Measurements from ENCODE around the gene DDAH1. TPM values are rescaled to one million over a fixed set of nuclear protein-coding genes. Genes with fewer than 3 reads are reported as not detected.
"Not testable (repeated sequence)": the region's sequence is repeated elsewhere in the genome, so short reads cannot be mapped to it uniquely, and the experiment has no call there.

Gene DDAH1
- total RNA-seq, 1 donor from 2014 or later = 10.3 TPM

- DNase-seq (ENCODE audit: extremely low spot score in 2 of 2) = no peak
- no peak overlapping the region for H3K4me3 ChIP-seq
- intact Hi-C loops (cut with DNase I) = no loop called here
These were observed 8.4 kb upstream of the DDAH1 start for GRCh38 chr1:85473390-85473789.

GRCh38 chr1:85471558-85471957 lies 6.6 kb upstream of the DDAH1 start:
- Histone ChIP-seq H3K27ac (no peak overlapping the region), H3K9me3 (no peaks in the 10 kb centered on the region), H3K36me3 (no peaks in the 10 kb centered on the region), H3K27me3 (no peaks in the 10 kb centered on the region), H3K4me3 (no peak overlapping the region), H3K4me1 (no peaks in the 10 kb centered on the region)
- TF ChIP-seq POLR2A (IDR thresholded peaks at IDR 0.05) (no peak), CTCF (IDR thresholded peaks at IDR 0.05) (no peak), POLR2AphosphoS5 (IDR thresholded peaks at IDR 0.05; ENCODE audit: insufficient read depth in 1 of 2, low read depth in 1 of 2) (no peak)
- DNase-seq (ENCODE audit: extremely low spot score in 2 of 2) = no peak
- intact Hi-C loops (cut with DNase I) = no loop called here

More at GRCh38 chr1:85473390-85473789, 8.4 kb upstream of the DDAH1 start:
- Histone ChIP-seq H3K36me3 (no peaks in the 10 kb centered on the region), H3K27me3 (no peaks in the 10 kb centered on the region), H3K9me3 (no peaks in the 10 kb centered on the region), H3K4me1 (no peaks in the 10 kb centered on the region), H3K27ac (no peak overlapping the region)
- no peak for TF ChIP-seq POLR2AphosphoS5 (IDR thresholded peaks at IDR 0.05; ENCODE audit: insufficient read depth in 1 of 2, low read depth in 1 of 2)
- TF ChIP-seq CTCF (IDR thresholded peaks at IDR 0.05) = no peak
- no peak for TF ChIP-seq POLR2A (IDR thresholded peaks at IDR 0.05)

GRCh38 chr1:85470130-85470529 lies 5.2 kb upstream of the DDAH1 start:
- H3K9me3 ChIP-seq = not testable (repeated sequence)

GRCh38 chr1:85467929-85468540 lies 3.1 kb upstream of the DDAH1 start:
- H3K27me3 ChIP-seq = no peaks in the 10 kb centered on the region
- peaks cover 17% of the 10 kb centered on the region for H3K4me1 ChIP-seq
- H3K9me3 ChIP-seq = no peaks in the 10 kb centered on the region
- H3K4me3 ChIP-seq = no peak overlapping the region
- intact Hi-C loops (cut with DNase I) = loop anchor here (10.0 kb wide), 1 partner anchor 107 kb away; no protein-coding TSS in a partner anchor
- H3K36me3 ChIP-seq = no peaks in the 10 kb centered on the region
- no peak for TF ChIP-seq POLR2A (IDR thresholded peaks at IDR 0.05)
- no peak for TF ChIP-seq CTCF (IDR thresholded peaks at IDR 0.05)
- no peak for TF ChIP-seq POLR2AphosphoS5 (IDR thresholded peaks at IDR 0.05; ENCODE audit: insufficient read depth in 1 of 2, low read depth in 1 of 2)
- no peak overlapping the region for H3K27ac ChIP-seq
- DNase-seq (ENCODE audit: extremely low spot score in 2 of 2) = no peak

More at GRCh38 chr1:85470130-85470529, 5.2 kb upstream of the DDAH1 start:
- H3K4me3 ChIP-seq; H3K27ac ChIP-seq; H3K27me3 ChIP-seq; H3K36me3 ChIP-seq; H3K4me1 ChIP-seq; intact Hi-C loops (cut with DNase I); DNase-seq (ENCODE audit: extremely low spot score in 2 of 2): not testable (repeated sequence)

- TF ChIP-seq POLR2A (IDR thresholded peaks at IDR 0.05) (no peak), POLR2AphosphoS5 (IDR thresholded peaks at IDR 0.05; ENCODE audit: insufficient read depth in 1 of 2, low read depth in 1 of 2) (no peak), CTCF (IDR thresholded peaks at IDR 0.05) (no peak)
- Histone ChIP-seq H3K9me3 (no peaks in the 10 kb centered on the region), H3K36me3 (no peaks in the 10 kb centered on the region), H3K4me1 (peaks cover 20% of the 10 kb centered on the region), H3K4me3 (no peak overlapping the region), H3K27me3 (no peaks in the 10 kb centered on the region), H3K27ac (no peak overlapping the region)
- intact Hi-C loops (cut with DNase I) = loop anchor here (10.0 kb wide), 1 partner anchor 108 kb away; no protein-coding TSS in a partner anchor
- no peak for DNase-seq (ENCODE audit: extremely low spot score in 2 of 2)
These were observed 2.1 kb upstream of the DDAH1 start for GRCh38 chr1:85467036-85467435.

Measured in vagina (tissue), 2 donors.